Measurements from ENCODE around the gene MAP1LC3B2. TPM values are rescaled to one million over a fixed set of nuclear protein-coding genes. Genes with fewer than 3 reads are reported as not detected.

Gene MAP1LC3B2
- total and polyA plus RNA-seq, 2 of the 13 experiments (the other 11 are each of a cell fraction or from before 2014, with no cell fraction given), result 0.60 to 2.2 TPM

DNA sequence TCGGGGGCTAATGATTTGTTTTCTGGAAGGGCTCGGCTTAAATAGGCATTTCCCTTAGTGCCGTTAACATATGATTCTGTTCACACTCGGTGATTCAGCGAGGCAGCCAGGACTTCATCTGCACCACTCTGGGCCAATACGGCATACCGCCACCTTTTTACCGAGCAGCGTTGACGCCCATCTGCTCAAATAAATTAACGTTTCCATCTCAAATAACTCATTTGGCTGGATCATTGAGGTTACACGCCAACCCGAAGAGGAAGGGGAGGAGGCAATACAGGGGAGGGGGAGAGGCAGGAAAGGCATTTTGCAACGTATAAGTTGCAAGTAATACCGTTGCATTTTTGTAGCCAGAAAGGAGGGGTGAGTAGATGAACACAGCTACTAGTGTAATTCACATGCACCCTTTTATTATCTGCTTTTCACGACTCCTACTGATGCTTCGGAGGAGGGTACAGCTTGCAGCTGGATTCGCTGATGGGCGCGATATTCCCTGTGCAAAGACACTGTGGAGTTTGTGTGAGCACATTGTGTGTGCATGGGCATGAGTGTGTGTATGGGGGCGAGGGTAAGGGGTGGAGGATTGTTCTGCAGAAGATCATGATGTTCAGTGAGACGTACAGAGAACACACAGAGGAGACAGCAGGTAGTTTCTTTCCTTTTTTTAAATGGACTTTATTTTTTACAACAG lies 45.9 kb downstream of the MAP1LC3B2 start:
- ChIA-PET POLR2A (no interaction called here), CTCF (ENCODE audit: low intra/inter-chr PET ratio, low total read pairs) (no interaction called here)
- BruUV-seq (replicated peaks), result no TSS peak
- H3K79me2 ChIP-seq (ENCODE audit: insufficient read depth, low read length), result no peaks in the 10 kb centered on the region
- H3K36me3 ChIP-seq (replicated peaks in 1 of 2; ENCODE audit: control insufficient read depth in 1 of 2, insufficient read depth in 2 of 2, low read length in 2 of 2), result no peaks in the 10 kb centered on the region
- TF ChIP-seq NFIB (CRISPR knock-in tag; IDR thresholded peaks at IDR 0.05; ENCODE audit: borderline replicate concordance) (no peak), RBAK (CRISPR knock-in tag; IDR thresholded peaks at IDR 0.05) (no peak), MXD4 (CRISPR knock-in tag; IDR thresholded peaks at IDR 0.05) (no peak), HDAC2 (CRISPR knock-in tag; IDR thresholded peaks at IDR 0.05) (no peak), AGO1 (IDR thresholded peaks at IDR 0.05; ENCODE audit: low read depth, low read length, poor library complexity, severe bottlenecking) (no peak), ZFX (CRISPR knock-in tag; IDR thresholded peaks at IDR 0.05; ENCODE audit: low read depth) (no peak), ZBTB7B (CRISPR knock-in tag; IDR thresholded peaks at IDR 0.05) (no peak), KAT7 (CRISPR knock-in tag; IDR thresholded peaks at IDR 0.05; ENCODE audit: borderline replicate concordance) (no peak), KDM5B (CRISPR knock-in tag; IDR thresholded peaks at IDR 0.05; ENCODE audit: borderline replicate concordance) (no peak), PHB2 (IDR thresholded peaks at IDR 0.05; ENCODE audit: partially characterized antibody) (no peak), THYN1 (CRISPR knock-in tag; IDR thresholded peaks at IDR 0.05; ENCODE audit: borderline replicate concordance, low read depth) (no peak), ZNF607 (CRISPR knock-in tag; IDR thresholded peaks at IDR 0.05; ENCODE audit: borderline replicate concordance) (no peak), SMARCE1 (IDR thresholded peaks at IDR 0.05; ENCODE audit: borderline replicate concordance) (no peak), NFIC (IDR thresholded peaks at IDR 0.05; ENCODE audit: low read length) (no peak), MYPOP (CRISPR knock-in tag; IDR thresholded peaks at IDR 0.05) (no peak)
- TF ChIP-seq, protein P1, sequence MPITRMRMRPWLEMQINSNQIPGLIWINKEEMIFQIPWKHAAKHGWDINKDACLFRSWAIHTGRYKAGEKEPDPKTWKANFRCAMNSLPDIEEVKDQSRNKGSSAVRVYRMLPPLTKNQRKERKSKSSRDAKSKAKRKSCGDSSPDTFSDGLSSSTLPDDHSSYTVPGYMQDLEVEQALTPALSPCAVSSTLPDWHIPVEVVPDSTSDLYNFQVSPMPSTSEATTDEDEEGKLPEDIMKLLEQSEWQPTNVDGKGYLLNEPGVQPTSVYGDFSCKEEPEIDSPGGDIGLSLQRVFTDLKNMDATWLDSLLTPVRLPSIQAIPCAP (CRISPR knock-in tag; IDR thresholded peaks at IDR 0.05; ENCODE audit: low read depth), result no peak
- TF ChIP-seq, protein P2, sequence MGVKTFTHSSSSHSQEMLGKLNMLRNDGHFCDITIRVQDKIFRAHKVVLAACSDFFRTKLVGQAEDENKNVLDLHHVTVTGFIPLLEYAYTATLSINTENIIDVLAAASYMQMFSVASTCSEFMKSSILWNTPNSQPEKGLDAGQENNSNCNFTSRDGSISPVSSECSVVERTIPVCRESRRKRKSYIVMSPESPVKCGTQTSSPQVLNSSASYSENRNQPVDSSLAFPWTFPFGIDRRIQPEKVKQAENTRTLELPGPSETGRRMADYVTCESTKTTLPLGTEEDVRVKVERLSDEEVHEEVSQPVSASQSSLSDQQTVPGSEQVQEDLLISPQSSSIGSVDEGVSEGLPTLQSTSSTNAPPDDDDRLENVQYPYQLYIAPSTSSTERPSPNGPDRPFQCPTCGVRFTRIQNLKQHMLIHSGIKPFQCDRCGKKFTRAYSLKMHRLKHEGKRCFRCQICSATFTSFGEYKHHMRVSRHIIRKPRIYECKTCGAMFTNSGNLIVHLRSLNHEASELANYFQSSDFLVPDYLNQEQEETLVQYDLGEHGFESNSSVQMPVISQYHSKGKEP (CRISPR knock-in tag; IDR thresholded peaks at IDR 0.05), result no peak
- no peak overlapping the region for H3K27ac ChIP-seq (ENCODE audit: extremely low read length, insufficient read depth, low read length)
- no peaks in the 10 kb centered on the region for H3K9me3 ChIP-seq (ENCODE audit: low read length)
- in situ Hi-C loops (cut with HindIII; ENCODE audit: extremely low pct_ligation_motif_present, low pct_unique_long_range_greater_than_20kb) (no loop called here), intact Hi-C loops (cut with micrococcal nuclease; ENCODE audit: unreplicated experiment) (no loop called here)
- 65% methylated on average over 22 of the region's 22 CpGs for WGBS (ENCODE audit: low lambda C conversion rate)
- peaks cover 6% of the 10 kb centered on the region; the same call in 1 of the 2 replicates for H3K4me1 ChIP-seq (ENCODE audit: insufficient read depth, low read length)
- DNase-seq (ENCODE audit: low spot score) (no peak), ATAC-seq (no peak), FAIRE-seq (no peak)
- peaks cover 0 to 14% of the 10 kb centered on the region in 2 experiments; a peak in 1 of 5 replicates for H3K27me3 ChIP-seq (ENCODE audit: control insufficient read depth in 1 of 2, insufficient read depth in 2 of 2, low read length in 2 of 2)
- H3K4me2 ChIP-seq (ENCODE audit: low read depth, low read length), result no peak overlapping the region
- no peak overlapping the region for H3K4me3 ChIP-seq (replicated peaks in 1 of 3; ENCODE audit: insufficient read depth in 1 of 3, low read depth in 2 of 3, low read length in 3 of 3)
- no peaks in the 10 kb centered on the region for H4K20me1 ChIP-seq (ENCODE audit: insufficient read depth, low read length)
- no peak overlapping the region for H2AFZ ChIP-seq (ENCODE audit: low read length)
- no peak overlapping the region for H3K9ac ChIP-seq (ENCODE audit: insufficient read depth, low read depth, low read length)
